T-helper 1 cell treated with Interleukin-12 subunit alpha and Interleukin-12 subunit beta and Interleukin-4 antibody, amounts not matched to agents 30 μg/mL and 1 μg/mL, for 36 hours (primary cell): Measurements from ENCODE around the gene SMIM10L2A.

Experiments
- H3K27ac Mint-ChIP-seq: one replicate; pipeline ENCODE4 v1.8.0; 2021; ENCODE audit warnings: mild to moderate bottlenecking, mixed read lengths
- H3K27me3 Mint-ChIP-seq: one replicate; pipeline ENCODE4 v1.8.0; 2021; ENCODE audit warnings: low read depth, mixed read lengths
- H3K36me3 Mint-ChIP-seq: one replicate; pipeline ENCODE4 v1.8.0; 2021; ENCODE audit warnings: low read depth, mixed read lengths
- H3K4me1 Mint-ChIP-seq: one replicate; pipeline ENCODE4 v1.8.0; 2021; ENCODE audit warnings: low read depth, mixed read lengths
- H3K4me3 Mint-ChIP-seq: one replicate; pipeline ENCODE4 v1.8.0; 2021; ENCODE audit warnings: mild to moderate bottlenecking, moderate library complexity, mixed read lengths
- H3K9me3 Mint-ChIP-seq: one replicate; pipeline ENCODE4 v1.8.0; 2021; ENCODE audit warnings: mixed read lengths

The SMIM10L2A gene

GRCh38 chrX:135432881-135433521 lies 11.3 kb downstream of the SMIM10L2A start:
- peaks cover 16% of the 10 kb centered on the region for H3K27me3 Mint-ChIP-seq
- peaks cover 7% of the 10 kb centered on the region for H3K4me1 Mint-ChIP-seq
- no peak overlapping the region for H3K4me3 Mint-ChIP-seq
- no peak overlapping the region for H3K27ac Mint-ChIP-seq
- H3K36me3 Mint-ChIP-seq = peaks cover 2% of the 10 kb centered on the region
- H3K9me3 Mint-ChIP-seq = peaks cover 9% of the 10 kb centered on the region

DNA sequence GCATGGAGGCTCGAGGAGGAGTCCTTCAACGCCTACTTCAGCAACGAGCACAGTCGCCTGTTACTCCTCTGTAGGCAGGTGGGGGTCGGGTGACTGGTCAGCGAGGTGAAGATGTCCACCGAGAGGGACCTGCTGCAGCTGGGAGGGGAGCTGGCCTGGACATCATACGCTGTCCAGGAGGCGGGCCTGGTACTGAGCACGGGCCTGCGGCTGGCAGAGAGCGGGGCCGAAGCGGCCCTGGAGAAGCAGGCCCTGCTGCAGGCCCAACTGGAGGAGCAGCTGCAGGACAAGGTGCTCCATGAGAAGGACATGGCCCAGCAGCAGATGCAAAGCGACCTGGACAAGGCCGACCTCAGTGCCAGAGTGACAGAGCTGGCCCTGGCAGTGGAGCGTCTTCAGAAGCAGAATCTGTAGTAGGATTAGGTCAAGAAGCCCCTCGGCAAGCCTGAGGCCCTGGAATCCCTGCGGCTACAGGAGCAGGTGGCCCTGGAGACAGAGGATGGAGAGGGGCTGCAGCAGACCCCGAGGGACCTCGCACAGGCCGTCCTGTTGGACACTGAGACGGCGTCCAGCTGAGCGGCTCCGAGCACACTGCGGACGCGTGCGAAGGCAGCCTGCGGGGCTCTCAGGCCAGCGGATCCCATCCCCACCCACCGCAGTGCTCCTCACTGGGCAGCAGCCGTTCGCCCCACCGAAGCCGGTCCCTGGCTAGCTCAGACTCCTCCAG lies 11.9 kb downstream of the SMIM10L2A start:
- Mint-ChIP-seq H3K27me3 (peaks cover 16% of the 10 kb centered on the region), H3K4me1 (peaks cover 7% of the 10 kb centered on the region), H3K9me3 (peaks cover 9% of the 10 kb centered on the region), H3K4me3 (no peak overlapping the region), H3K36me3 (peaks cover 2% of the 10 kb centered on the region), H3K27ac (no peak overlapping the region)

DNA sequence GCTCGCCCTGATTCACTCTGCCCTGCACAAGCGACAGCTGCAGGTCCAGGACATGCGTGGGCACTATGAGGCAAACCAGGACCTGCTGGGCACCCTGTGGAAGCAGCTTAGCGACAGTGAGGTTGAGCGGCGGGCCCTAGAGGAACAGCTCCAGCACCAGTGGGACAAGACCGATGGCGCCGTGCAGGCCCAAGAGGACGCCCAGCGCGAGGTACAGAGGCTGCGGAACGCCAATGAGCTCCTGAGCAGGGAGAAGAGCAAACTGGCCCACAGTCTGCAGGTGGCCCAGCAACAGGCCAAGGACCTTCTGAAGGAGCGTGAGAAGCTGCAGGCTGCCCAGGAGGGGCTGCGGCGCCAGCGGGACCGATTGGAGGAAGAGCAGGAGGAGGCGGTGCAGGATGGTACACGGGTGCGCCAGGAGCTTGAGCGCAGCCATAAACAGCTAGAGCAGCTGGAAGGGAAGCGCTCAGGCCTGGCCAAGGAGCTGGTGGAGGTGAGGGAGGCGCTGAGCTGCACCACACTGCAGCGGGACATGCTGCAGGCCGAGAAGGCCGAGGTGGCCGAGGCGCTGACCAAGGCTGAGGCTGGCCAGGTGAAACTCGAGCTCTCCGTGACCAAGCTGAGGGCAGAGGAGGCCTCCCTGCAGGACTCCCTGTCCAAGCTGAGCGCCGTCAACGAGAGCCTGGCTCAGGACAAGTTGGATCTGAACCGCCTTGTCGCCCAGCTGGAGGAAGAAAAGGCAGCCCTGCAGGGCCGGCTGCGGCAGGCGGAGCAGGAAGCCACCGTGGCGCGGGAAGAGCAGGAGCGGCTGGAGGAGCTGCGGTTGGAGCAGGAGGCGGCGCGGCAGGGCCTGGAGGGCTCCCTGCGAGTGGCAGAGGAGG lies 12.8 kb downstream of the SMIM10L2A start:
- peaks cover 16% of the 10 kb centered on the region for H3K27me3 Mint-ChIP-seq
- H3K36me3 Mint-ChIP-seq = peaks cover 2% of the 10 kb centered on the region
- H3K9me3 Mint-ChIP-seq = peaks cover 9% of the 10 kb centered on the region
- no peak overlapping the region for H3K4me3 Mint-ChIP-seq
- peaks cover 7% of the 10 kb centered on the region for H3K4me1 Mint-ChIP-seq
- no peak overlapping the region for H3K27ac Mint-ChIP-seq

DNA sequence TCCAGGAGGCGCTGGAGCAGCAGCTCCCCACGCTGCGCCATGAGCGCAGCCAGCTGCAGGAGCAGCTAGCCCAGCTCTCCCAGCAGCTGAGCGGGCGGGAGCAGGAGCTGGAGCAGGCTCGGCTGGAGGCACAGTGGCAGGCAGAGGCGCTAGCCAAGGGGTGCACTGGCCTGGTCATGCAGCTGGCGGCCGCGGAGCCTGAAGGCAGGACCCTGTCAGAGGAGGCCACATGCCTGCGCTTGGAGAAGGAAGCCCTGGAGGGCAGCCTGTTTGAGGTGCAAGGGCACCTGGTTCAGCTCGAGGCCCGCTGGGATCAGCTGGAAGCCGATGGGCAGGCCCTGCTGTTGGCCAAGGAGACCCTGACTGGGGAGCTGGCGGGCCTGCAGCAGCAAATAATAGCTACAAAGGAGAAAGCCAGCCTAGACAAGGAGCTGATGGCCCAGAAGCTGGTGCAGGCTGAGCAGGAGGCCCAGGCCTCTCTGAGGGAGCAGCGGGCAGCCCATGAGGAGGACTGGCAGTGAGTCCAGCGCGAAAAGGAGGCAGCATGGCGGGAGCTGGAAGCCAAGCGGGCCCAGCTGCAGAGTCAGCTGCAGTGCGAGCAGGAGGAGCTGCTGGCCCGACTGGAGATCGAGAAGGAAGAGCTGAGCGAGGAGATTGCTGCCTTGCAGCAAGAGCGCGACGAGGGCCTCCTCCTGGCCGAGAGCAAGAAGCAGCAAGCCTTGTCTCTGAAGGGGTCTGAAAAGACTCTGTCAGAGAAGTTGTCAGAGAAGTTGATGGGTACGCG lies 13.6 kb downstream of the SMIM10L2A start:
- Mint-ChIP-seq H3K27me3 (peaks cover 11% of the 10 kb centered on the region), H3K36me3 (peaks cover under 1% of the 10 kb centered on the region), H3K4me3 (no peak overlapping the region), H3K4me1 (peaks cover 7% of the 10 kb centered on the region), H3K27ac (no peak overlapping the region), H3K9me3 (peaks cover 9% of the 10 kb centered on the region)

DNA sequence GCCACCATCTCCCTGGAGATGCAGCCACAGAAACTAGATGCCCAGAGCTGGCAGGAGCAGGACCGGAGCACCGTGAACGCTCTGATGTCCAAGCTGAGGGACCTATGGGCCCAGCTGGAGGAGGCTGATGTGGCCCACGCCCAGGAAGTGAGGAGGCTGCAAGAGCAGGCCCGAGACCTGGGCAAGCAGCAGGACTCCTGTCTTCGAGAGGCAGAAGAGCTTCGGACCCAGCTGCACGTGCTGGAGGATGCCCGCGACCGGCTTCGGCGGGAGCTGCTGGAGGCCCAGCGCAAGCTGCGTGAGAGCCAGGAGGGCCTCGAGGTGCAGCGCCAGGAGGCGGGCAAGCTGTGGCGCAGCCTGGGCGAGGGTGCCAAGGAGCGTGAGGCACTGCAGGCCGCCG lies 14.2 kb downstream of the SMIM10L2A start:
- peaks cover 7% of the 10 kb centered on the region for H3K4me1 Mint-ChIP-seq
- no peak overlapping the region for H3K4me3 Mint-ChIP-seq
- peaks cover 8% of the 10 kb centered on the region for H3K9me3 Mint-ChIP-seq
- H3K36me3 Mint-ChIP-seq = no peaks in the 10 kb centered on the region
- no peak overlapping the region for H3K27ac Mint-ChIP-seq
- H3K27me3 Mint-ChIP-seq = peaks cover 7% of the 10 kb centered on the region

GRCh38 chrX:135436456-135436855 lies 14.7 kb downstream of the SMIM10L2A start:
- no peak overlapping the region for H3K27ac Mint-ChIP-seq
- no peak overlapping the region for H3K4me3 Mint-ChIP-seq
- no peaks in the 10 kb centered on the region for H3K36me3 Mint-ChIP-seq
- H3K4me1 Mint-ChIP-seq = peaks cover 4% of the 10 kb centered on the region
- peaks cover 1% of the 10 kb centered on the region for H3K27me3 Mint-ChIP-seq
- peaks cover 3% of the 10 kb centered on the region for H3K9me3 Mint-ChIP-seq

- no peaks in the 10 kb centered on the region for H3K27me3 Mint-ChIP-seq
- no peaks in the 10 kb centered on the region for H3K4me1 Mint-ChIP-seq
- no peak overlapping the region for H3K4me3 Mint-ChIP-seq
- H3K9me3 Mint-ChIP-seq = no peaks in the 10 kb centered on the region
- H3K36me3 Mint-ChIP-seq = no peaks in the 10 kb centered on the region
- H3K27ac Mint-ChIP-seq = no peak overlapping the region
Measured at GRCh38 chrX:135436966-135437866, 15.5 kb downstream of the SMIM10L2A start.

- H3K27me3 Mint-ChIP-seq = no peaks in the 10 kb centered on the region
- no peak overlapping the region for H3K4me3 Mint-ChIP-seq
- H3K27ac Mint-ChIP-seq = no peak overlapping the region
Measured at GRCh38 chrX:135437867-135438733, 16.4 kb downstream of the SMIM10L2A start.

GRCh38 chrX:135438734-135439043 lies 16.9 kb downstream of the SMIM10L2A start:
- Mint-ChIP-seq H3K4me1 (no peaks in the 10 kb centered on the region), H3K4me3 (no peak overlapping the region), H3K27ac (no peak overlapping the region), H3K36me3 (no peaks in the 10 kb centered on the region), H3K27me3 (no peaks in the 10 kb centered on the region), H3K9me3 (no peaks in the 10 kb centered on the region)

More at GRCh38 chrX:135437867-135438733, 16.4 kb downstream of the SMIM10L2A start:
- H3K4me1 Mint-ChIP-seq = no peaks in the 10 kb centered on the region
- no peaks in the 10 kb centered on the region for H3K36me3 Mint-ChIP-seq
- no peaks in the 10 kb centered on the region for H3K9me3 Mint-ChIP-seq

DNA sequence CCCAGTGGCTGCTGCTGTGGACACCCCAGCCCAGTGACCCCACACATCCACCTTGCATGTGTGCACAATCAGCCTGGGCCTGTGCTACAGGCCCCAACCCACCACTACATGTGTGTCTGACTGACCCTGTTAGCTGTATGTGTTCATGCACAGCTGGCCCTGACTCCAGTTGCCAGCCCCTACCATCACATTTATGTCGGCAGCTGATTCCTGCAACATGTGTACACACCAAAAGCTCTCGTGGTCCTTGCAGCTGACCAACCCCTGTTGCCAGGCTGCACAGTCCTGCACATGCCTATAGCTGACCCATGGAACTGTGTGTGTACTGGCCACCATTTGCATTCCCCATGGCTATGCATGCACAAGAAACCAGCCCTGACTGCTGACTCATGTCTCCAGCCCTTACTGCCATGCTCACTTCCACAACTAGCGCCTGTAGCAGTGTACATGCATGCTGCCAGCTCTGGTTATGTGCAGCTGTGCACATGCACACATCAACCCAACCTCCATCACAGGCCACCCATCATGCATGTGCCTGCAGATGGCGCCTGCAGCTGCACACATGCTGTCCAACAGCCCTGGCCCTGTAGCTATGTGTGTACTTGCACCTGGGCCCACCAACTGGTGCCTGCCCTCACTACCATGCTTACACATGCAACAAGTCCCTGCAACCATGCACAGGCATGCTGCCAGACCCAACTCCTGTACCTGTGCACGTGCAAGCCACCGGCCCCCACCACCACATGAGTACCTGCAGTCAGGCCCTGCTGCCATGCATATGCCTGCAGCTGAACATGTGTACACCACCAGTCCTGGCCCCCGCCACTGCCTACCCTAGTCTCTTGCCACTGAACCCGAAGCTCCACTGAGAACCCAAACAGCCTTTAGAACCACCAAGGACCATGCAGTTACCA lies 28.1 kb downstream of the SMIM10L2A start:
- H3K9me3 Mint-ChIP-seq = no peaks in the 10 kb centered on the region
- no peaks in the 10 kb centered on the region for H3K4me1 Mint-ChIP-seq
- no peaks in the 10 kb centered on the region for H3K27me3 Mint-ChIP-seq
- H3K36me3 Mint-ChIP-seq = no peaks in the 10 kb centered on the region
- H3K27ac Mint-ChIP-seq = no peak overlapping the region
- H3K4me3 Mint-ChIP-seq = no peak overlapping the region

GRCh38 chrX:135453381-135453780 lies 31.6 kb downstream of the SMIM10L2A start:
- no peaks in the 10 kb centered on the region for H3K36me3 Mint-ChIP-seq

GRCh38 chrX:135454816-135455215 lies 33.1 kb downstream of the SMIM10L2A start:
- Mint-ChIP-seq H3K4me3 (no peak overlapping the region), H3K36me3 (no peaks in the 10 kb centered on the region), H3K9me3 (no peaks in the 10 kb centered on the region), H3K4me1 (no peaks in the 10 kb centered on the region), H3K27me3 (peaks cover 10% of the 10 kb centered on the region), H3K27ac (no peak overlapping the region)

More at GRCh38 chrX:135453381-135453780, 31.6 kb downstream of the SMIM10L2A start:
- Mint-ChIP-seq H3K27ac (no peak overlapping the region), H3K4me3 (no peak overlapping the region), H3K4me1 (no peaks in the 10 kb centered on the region), H3K27me3 (peaks cover 10% of the 10 kb centered on the region), H3K9me3 (no peaks in the 10 kb centered on the region)
